Esophagus muscularis mucosa (tissue), 4 donors: Measurements from ENCODE around the gene RPS6KC1. TPM values are rescaled to one million over a fixed set of nuclear protein-coding genes. Genes with fewer than 3 reads are reported as not detected.

Experiments used
- DNase-seq: peaks from one replicate; pipeline ENCODE4 v3.0.0-alpha.2; 2017; ENCODE audit errors: extremely low spot score
- H3K27ac ChIP-seq, 4 donors: fragments of 200-600 bp; sonication (generic); replicated peaks in 1 of 4; 1 replicate in 3 of 4; 2 replicates in 1 of 4; pipeline ENCODE4 v1.5.1; 2016 to 2019; ENCODE audit warnings: mild to moderate bottlenecking in 1 of 4
- H3K27me3 ChIP-seq, 4 donors: fragments of 200-600 bp; sonication (generic); one replicate each; pipeline versions ENCODE4 v1.5.1 to v1.6.0; 2016 to 2019
- H3K36me3 ChIP-seq, 4 donors: fragments of 200-600 bp; sonication (generic); one replicate each; pipeline ENCODE4 v1.5.1; 2016 to 2019
- H3K4me1 ChIP-seq, 4 donors: fragments of 200-600 bp; sonication (generic); one replicate each; pipeline ENCODE4 v1.5.1; 2016 to 2019
- H3K4me3 ChIP-seq, 4 donors: fragments of 200-600 bp; sonication (generic); 1 replicate in 2 of 4; 2 replicates in 2 of 4; pipeline ENCODE4 v1.5.1; 2016 to 2019; ENCODE audit warnings: mild to moderate bottlenecking in 4 of 4, moderate library complexity in 1 of 4
- H3K9me3 ChIP-seq, 4 donors: fragments of 200-600 bp; sonication (generic); 1 replicate in 3 of 4; 2 replicates in 1 of 4; pipeline ENCODE4 v1.5.1; 2016 to 2019
- EP300 ChIP-seq: sonication (generic); formaldehyde crosslinking; IDR thresholded peaks from one replicate; pipeline ENCODE4 v1.6.1; 2017; ENCODE audit warnings: antibody characterized with exemption
- POLR2A ChIP-seq: fragments of 450-650 bp; IDR thresholded peaks from one replicate; pipeline ENCODE4 v1.6.1; 2017; ENCODE audit warnings: antibody characterized with exemption, moderate library complexity, mild to moderate bottlenecking, low read depth
- POLR2AphosphoS5 ChIP-seq, 2 donors: sonication (generic); formaldehyde crosslinking; IDR thresholded peaks; one replicate each; pipeline ENCODE4 v1.6.1; 2017; ENCODE audit warnings: antibody characterized with exemption in 2 of 2
- WGBS: methylation state at CpG from one replicate; pipeline ENCODE4 v1.1.5; 2018; 5-methylcytosine and 5-hydroxymethylcytosine counted together
- intact Hi-C: fragments of 100-400 bp; cut with DNase I; formaldehyde crosslinking; loops from one replicate; pipeline ENCODE4 v1.15.1; 2023
- total RNA-seq, 4 donors: library from RNA; depleted of rRNA; stranded (reverse); fragments of >200 nt; gene quantifications; one replicate each; pipeline versions ENCODE4 v1.1.0 to v1.2.1, GENCODE V29; 2016
- TF ChIP-seq, protein P1 (sequence below), 3 experiments: fragments of 200-600 bp in 2 of 3; fragments of 450-650 bp in 1 of 3; sonication (generic) in 2 of 3; IDR thresholded peaks; one replicate each; pipeline ENCODE4 v1.5.1; 2017 to 2019; ENCODE audit warnings: antibody characterized with exemption in 3 of 3, mild to moderate bottlenecking in 2 of 3, moderate library complexity in 1 of 3

RPS6KC1 gene
- total RNA-seq, 4 donors from 2014 or later: 21.0 to 26.8 (median 23.8) TPM

DNA sequence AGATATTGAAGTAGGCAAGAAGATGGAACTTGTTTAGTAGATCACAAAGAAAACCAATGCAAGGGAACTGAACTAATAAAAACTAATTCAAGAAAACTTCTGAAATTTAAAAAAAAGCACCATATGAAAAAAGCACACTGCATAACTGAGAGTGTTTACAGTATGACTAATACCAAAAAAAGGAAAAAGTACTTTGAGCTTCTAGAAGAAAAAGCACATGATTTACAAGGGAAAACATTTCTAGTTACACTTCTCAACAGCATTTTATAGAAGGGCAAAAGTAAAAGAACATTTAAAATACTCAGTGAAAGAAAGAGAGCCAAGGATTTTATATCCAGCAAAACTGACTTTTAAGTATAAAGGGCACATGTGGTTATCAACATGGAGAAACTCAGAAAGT lies 233.6 kb downstream of the RPS6KC1 start:
- intact Hi-C loops: no loop called here
- Histone ChIP-seq H3K36me3 (no peaks in the 10 kb centered on the region), H3K9me3 (peaks cover 0 to 11% (median 3%) of the 10 kb centered on the region in 4 donors), H3K4me1 (no peaks in the 10 kb centered on the region), H3K27me3 (no peaks in the 10 kb centered on the region), H3K27ac (no peak overlapping the region), H3K4me3 (no peak overlapping the region)
- no peak for TF ChIP-seq POLR2A
- TF ChIP-seq, protein P1, sequence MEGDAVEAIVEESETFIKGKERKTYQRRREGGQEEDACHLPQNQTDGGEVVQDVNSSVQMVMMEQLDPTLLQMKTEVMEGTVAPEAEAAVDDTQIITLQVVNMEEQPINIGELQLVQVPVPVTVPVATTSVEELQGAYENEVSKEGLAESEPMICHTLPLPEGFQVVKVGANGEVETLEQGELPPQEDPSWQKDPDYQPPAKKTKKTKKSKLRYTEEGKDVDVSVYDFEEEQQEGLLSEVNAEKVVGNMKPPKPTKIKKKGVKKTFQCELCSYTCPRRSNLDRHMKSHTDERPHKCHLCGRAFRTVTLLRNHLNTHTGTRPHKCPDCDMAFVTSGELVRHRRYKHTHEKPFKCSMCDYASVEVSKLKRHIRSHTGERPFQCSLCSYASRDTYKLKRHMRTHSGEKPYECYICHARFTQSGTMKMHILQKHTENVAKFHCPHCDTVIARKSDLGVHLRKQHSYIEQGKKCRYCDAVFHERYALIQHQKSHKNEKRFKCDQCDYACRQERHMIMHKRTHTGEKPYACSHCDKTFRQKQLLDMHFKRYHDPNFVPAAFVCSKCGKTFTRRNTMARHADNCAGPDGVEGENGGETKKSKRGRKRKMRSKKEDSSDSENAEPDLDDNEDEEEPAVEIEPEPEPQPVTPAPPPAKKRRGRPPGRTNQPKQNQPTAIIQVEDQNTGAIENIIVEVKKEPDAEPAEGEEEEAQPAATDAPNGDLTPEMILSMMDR (IDR thresholded peaks at IDR 0.05): no peak
- no peak for TF ChIP-seq POLR2AphosphoS5 (IDR thresholded peaks at IDR 0.05)
- no peak for TF ChIP-seq EP300
- no peak for DNase-seq

DNA sequence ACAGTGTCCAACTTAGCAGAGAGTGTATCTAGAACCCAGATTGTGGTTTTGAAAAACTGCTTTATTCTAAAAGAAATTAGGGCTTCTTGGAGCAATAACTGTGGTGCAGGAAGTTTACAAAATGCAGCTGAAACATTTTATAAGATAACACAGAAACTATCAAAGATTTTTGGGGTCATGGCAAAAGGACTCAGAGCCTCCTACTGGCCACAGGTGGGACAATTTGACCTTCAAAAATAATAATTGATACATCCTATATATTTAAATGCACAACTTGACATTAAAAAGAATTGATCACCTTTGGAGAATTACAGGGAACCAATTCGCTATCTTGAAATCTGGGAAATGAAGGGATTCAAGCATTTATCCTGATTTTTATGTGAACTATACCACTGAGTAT lies 235.2 kb downstream of the RPS6KC1 start:
- intact Hi-C loops: no loop called here
- no peak for DNase-seq
- WGBS: 93% methylated on average over 1 of the region's 1 CpG
- no peak for TF ChIP-seq POLR2AphosphoS5 (IDR thresholded peaks at IDR 0.05)
- no peak for TF ChIP-seq POLR2A
- TF ChIP-seq, protein P1 (IDR thresholded peaks at IDR 0.05): no peak
- no peak for TF ChIP-seq EP300
- Histone ChIP-seq H3K4me1 (no peaks in the 10 kb centered on the region), H3K36me3 (no peaks in the 10 kb centered on the region), H3K9me3 (peaks cover 0 to 11% (median 3%) of the 10 kb centered on the region in 4 donors), H3K27me3 (no peaks in the 10 kb centered on the region), H3K27ac (no peak overlapping the region), H3K4me3 (no peak overlapping the region)

DNA sequence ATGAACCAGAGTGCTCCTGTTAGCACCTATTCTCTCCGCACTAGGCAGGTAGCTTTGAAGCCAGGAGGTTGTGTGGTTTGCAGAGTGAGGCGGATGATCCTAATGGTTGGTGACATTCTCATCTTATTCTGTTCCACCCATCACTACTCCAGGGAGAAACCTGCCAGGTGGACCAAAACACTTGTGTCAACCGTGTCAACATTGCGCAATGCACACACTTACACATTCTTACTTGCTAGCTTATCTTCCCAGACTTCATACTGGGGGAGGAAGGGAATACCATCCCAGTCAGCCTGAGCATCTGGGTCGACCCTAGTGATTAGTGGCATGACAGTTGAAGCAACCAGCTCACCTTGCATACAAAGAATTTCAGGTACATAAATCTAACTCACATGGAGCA lies 236.9 kb downstream of the RPS6KC1 start:
- WGBS: 96% methylated on average over 5 of the region's 5 CpGs
- TF ChIP-seq, protein P1 (IDR thresholded peaks at IDR 0.05): no peak
- TF ChIP-seq POLR2AphosphoS5 (IDR thresholded peaks at IDR 0.05) (no peak), EP300 (no peak), POLR2A (no peak)
- DNase-seq: no peak
- peaks cover 0 to 11% (median 3%) of the 10 kb centered on the region in 4 donors for H3K9me3 ChIP-seq
- intact Hi-C loops: no loop called here
- H3K4me1 ChIP-seq: no peaks in the 10 kb centered on the region
- no peak overlapping the region for H3K27ac ChIP-seq
- H3K4me3 ChIP-seq: no peak overlapping the region
- no peaks in the 10 kb centered on the region for H3K27me3 ChIP-seq
- H3K36me3 ChIP-seq: no peaks in the 10 kb centered on the region

DNA sequence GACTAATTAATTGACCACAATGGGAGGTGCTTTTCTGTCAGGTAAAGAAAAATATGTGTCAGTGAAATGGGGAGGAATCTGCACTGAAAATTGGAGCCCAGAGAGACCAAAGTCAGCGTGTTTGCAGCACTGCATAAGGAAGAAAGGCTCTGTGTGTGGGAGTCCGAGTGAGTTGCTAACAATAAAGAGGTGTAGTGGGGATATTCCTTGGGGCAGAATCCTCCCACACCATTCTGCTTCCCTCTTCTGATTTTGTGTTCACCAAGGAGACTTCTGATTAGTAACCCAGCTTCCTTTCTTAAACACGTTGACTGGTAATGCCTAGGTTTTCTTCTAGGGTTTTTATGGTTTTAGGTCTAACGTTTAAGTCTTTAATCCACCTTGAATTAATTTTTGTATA lies 240.5 kb downstream of the RPS6KC1 start:
- TF ChIP-seq, protein P1 (IDR thresholded peaks at IDR 0.05): no peak
- TF ChIP-seq POLR2A (no peak), POLR2AphosphoS5 (IDR thresholded peaks at IDR 0.05) (no peak), EP300 (no peak)
- H3K9me3 ChIP-seq: peaks cover 0 to 4% (median 1%) of the 10 kb centered on the region in 4 donors
- H3K36me3 ChIP-seq: no peaks in the 10 kb centered on the region
- no peaks in the 10 kb centered on the region for H3K4me1 ChIP-seq
- intact Hi-C loops: no loop called here
- H3K4me3 ChIP-seq: no peak overlapping the region
- 91% methylated on average over 4 of the region's 4 CpGs for WGBS
- no peaks in the 10 kb centered on the region for H3K27me3 ChIP-seq
- no peak for DNase-seq
- no peak overlapping the region for H3K27ac ChIP-seq

DNA sequence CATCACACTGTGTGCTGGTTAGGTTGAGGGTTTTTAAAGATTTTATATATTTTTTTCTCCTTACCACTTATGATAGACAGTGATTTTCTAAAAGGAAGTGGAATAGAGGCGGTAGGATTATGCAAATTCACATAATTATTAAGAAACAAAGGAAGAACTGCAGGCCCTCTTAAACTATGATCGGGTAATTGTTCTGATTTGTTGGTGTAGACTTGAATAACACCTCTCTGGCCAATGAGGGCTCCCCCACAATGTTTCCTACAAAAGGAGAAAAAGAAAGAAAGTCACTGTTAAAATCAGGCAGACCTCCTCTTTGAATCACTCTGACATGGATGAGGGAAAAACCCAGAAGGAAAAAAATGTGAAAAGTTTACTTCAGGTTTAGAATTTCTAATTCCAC lies 241.6 kb downstream of the RPS6KC1 start:
- Histone ChIP-seq H3K4me3 (no peak overlapping the region), H3K4me1 (no peaks in the 10 kb centered on the region), H3K36me3 (no peaks in the 10 kb centered on the region), H3K9me3 (peaks cover 0 to 11% (median 9%) of the 10 kb centered on the region in 4 donors), H3K27me3 (no peaks in the 10 kb centered on the region), H3K27ac (no peak overlapping the region)
- intact Hi-C loops: no loop called here
- TF ChIP-seq POLR2AphosphoS5 (IDR thresholded peaks at IDR 0.05) (no peak), POLR2A (no peak), EP300 (no peak)
- TF ChIP-seq, protein P1 (IDR thresholded peaks at IDR 0.05): no peak
- 74% methylated on average over 2 of the region's 2 CpGs for WGBS
- DNase-seq: no peak
